PC-3 (cell line): ENCODE measurements around the gene DIP2C. TPM values are rescaled to one million over a fixed set of nuclear protein-coding genes. Genes with fewer than 3 reads are reported as not detected.

Experiments used
- ATAC-seq: fragments of 200-7000 bp; cut with Tn5 transposase; 2 replicates; pipeline ENCODE4 v1.9.1; 2020; ENCODE audit warnings: mild to moderate bottlenecking, moderate library complexity
- BruUV-seq: library from RNA; stranded (reverse); fragments of 400-500 nt; replicated peaks from 2 replicates; lab custom pipeline; 2021; lab: Mats Ljungman, UMichigan
- CTCF ChIA-PET: fragments of 300-600 bp; sonication (Branson Sonifier 250); formaldehyde crosslinking; loops from one replicate; lab custom pipeline; 2022; ENCODE audit warnings: antibody characterized with exemption; lab: Charles Lee
- POLR2A ChIA-PET: fragments of 300-600 bp; sonication (Branson Sonifier 250); formaldehyde crosslinking; loops from one replicate; lab custom pipeline; 2022; ENCODE audit warnings: antibody characterized with exemption; ENCODE audit not compliant: unreplicated experiment; lab: Charles Lee
- DNase-seq: peaks from one replicate; pipeline ENCODE4 v3.0.0-alpha.2; 2015
- H2AFZ ChIP-seq: fragments of 300-600 bp; sonication (generic); 2 replicates; pipeline ENCODE4 v1.6.0; 2016; ENCODE audit warnings: antibody characterized with exemption, low read length
- H3F3A ChIP-seq: fragments of 300-600 bp; sonication (generic); one replicate; pipeline ENCODE4 v1.6.0; 2017; ENCODE audit warnings: antibody characterized with exemption, low read length, control low read depth, mild to moderate bottlenecking; ENCODE audit not compliant: unreplicated experiment
- H3K27ac ChIP-seq: fragments of 300-600 bp; sonication (generic); 2 replicates; pipeline ENCODE4 v1.5.1; 2016; ENCODE audit warnings: mild to moderate bottlenecking, low read length
- H3K27me3 ChIP-seq: fragments of 300-600 bp; sonication (generic); 2 replicates; pipeline ENCODE4 v1.6.1; 2016; ENCODE audit warnings: low read length, mixed read lengths
- H3K36me3 ChIP-seq: fragments of 300-600 bp; sonication (generic); 2 replicates; pipeline ENCODE4 v1.6.1; 2016; ENCODE audit warnings: low read depth, mixed run types, low read length, mixed read lengths
- H3K4me1 ChIP-seq: fragments of 300-600 bp; sonication (generic); 2 replicates; pipeline ENCODE4 v1.5.1; 2016; ENCODE audit warnings: low read length; ENCODE audit not compliant: insufficient read depth
- H3K4me2 ChIP-seq: fragments of 300-600 bp; sonication (generic); 2 replicates; pipeline ENCODE4 v1.6.0; 2016; ENCODE audit warnings: low read length
- H3K4me3 ChIP-seq: fragments of 300-600 bp; sonication (generic); 2 replicates; pipeline ENCODE4 v1.5.1; 2016; ENCODE audit warnings: mild to moderate bottlenecking, low read length, mixed read lengths
- H3K79me2 ChIP-seq: fragments of 300-600 bp; sonication (generic); 2 replicates; pipeline ENCODE4 v1.6.1; 2017; ENCODE audit warnings: low read length, mixed read lengths
- H3K9ac ChIP-seq: fragments of 300-600 bp; sonication (generic); 2 replicates; pipeline ENCODE4 v1.6.0; 2016; ENCODE audit warnings: mild to moderate bottlenecking, low read length
- H3K9me2 ChIP-seq: fragments of 300-600 bp; sonication (generic); replicated peaks from 2 replicates; pipeline ENCODE4 v1.6.1; 2016; ENCODE audit warnings: mixed run types, low read length, mixed read lengths
- H3K9me3 ChIP-seq: fragments of 300-600 bp; sonication (generic); 2 replicates; pipeline ENCODE4 v1.6.1; 2016; ENCODE audit warnings: low read length, mixed read lengths
- H4K20me1 ChIP-seq: fragments of 300-600 bp; sonication (generic); 2 replicates; pipeline ENCODE4 v1.6.1; 2016; ENCODE audit warnings: low read length, mixed read lengths
- EZH2 ChIP-seq: fragments of 300-600 bp; sonication (generic); IDR thresholded peaks from one replicate; pipeline ENCODE4 v1.6.1; 2017; ENCODE audit warnings: antibody characterized with exemption, mild to moderate bottlenecking, low read length; ENCODE audit not compliant: unreplicated experiment
- EZH2phosphoT487 ChIP-seq: fragments of 300-600 bp; sonication (generic); IDR thresholded peaks from 2 replicates; pipeline ENCODE4 v1.6.1; 2018; ENCODE audit warnings: mild to moderate bottlenecking, antibody characterized with exemption, low read length, borderline replicate concordance
- intact Hi-C: fragments of 100-400 bp; cut with micrococcal nuclease; formaldehyde crosslinking; loops from 2 replicates; pipeline ENCODE4 v1.9.0; 2023
- total RNA-seq: library from RNA; depleted of rRNA; stranded (reverse); fragments of >200 nt; gene quantifications from 2 replicates; pipeline ENCODE4 v1.2.3, GENCODE V29; 2014
- TF ChIP-seq, protein P1 (sequence below): fragments of 300-600 bp; sonication (generic); conservative IDR thresholded peaks from 2 replicates; pipeline ENCODE4 v1.5.1; 2017; ENCODE audit warnings: antibody characterized with exemption, low read depth, mild to moderate bottlenecking, low read length

Gene DIP2C
- total RNA-seq, 1 experiment from 2014 or later: 3.1 TPM

DNA sequence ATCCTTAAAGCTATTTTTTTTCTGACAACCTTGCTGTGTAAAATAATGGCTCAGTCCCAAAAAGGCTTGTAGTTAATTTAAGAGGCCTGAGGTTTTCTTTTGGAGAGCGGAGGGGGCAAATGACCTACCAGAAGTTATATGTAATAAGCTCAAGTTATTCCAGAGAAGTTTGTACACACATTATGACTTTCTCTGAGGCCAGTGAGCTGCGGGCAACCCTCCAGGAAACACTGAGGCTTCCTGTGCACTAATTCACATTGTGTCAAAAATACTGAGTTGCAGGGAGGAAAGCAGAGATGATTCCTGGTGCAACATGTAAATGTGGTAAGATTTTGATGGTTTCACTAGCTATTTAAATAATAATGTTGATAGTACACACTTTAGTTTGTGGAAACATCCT, 188.6 kb downstream of the DIP2C start:
- Histone ChIP-seq H3K4me2 (no peak overlapping the region), H3K36me3 (no peaks in the 10 kb centered on the region), H3K9me2 (no peaks in the 10 kb centered on the region), H3K27me3 (no peaks in the 10 kb centered on the region), H3K27ac (no peak overlapping the region), H4K20me1 (no peaks in the 10 kb centered on the region), H3K4me3 (no peak overlapping the region), H2AFZ (no peak overlapping the region), H3K9me3 (no peaks in the 10 kb centered on the region), H3F3A (no peaks in the 10 kb centered on the region), H3K9ac (no peak overlapping the region), H3K79me2 (no peaks in the 10 kb centered on the region), H3K4me1 (no peaks in the 10 kb centered on the region)
- intact Hi-C loops: no loop called here
- POLR2A ChIA-PET: no interaction called here
- TF ChIP-seq EZH2phosphoT487: no peak
- no peak for TF ChIP-seq EZH2
- TF ChIP-seq, protein P1, sequence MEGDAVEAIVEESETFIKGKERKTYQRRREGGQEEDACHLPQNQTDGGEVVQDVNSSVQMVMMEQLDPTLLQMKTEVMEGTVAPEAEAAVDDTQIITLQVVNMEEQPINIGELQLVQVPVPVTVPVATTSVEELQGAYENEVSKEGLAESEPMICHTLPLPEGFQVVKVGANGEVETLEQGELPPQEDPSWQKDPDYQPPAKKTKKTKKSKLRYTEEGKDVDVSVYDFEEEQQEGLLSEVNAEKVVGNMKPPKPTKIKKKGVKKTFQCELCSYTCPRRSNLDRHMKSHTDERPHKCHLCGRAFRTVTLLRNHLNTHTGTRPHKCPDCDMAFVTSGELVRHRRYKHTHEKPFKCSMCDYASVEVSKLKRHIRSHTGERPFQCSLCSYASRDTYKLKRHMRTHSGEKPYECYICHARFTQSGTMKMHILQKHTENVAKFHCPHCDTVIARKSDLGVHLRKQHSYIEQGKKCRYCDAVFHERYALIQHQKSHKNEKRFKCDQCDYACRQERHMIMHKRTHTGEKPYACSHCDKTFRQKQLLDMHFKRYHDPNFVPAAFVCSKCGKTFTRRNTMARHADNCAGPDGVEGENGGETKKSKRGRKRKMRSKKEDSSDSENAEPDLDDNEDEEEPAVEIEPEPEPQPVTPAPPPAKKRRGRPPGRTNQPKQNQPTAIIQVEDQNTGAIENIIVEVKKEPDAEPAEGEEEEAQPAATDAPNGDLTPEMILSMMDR: no peak
- no TSS peak for BruUV-seq
- no peak for ATAC-seq
- CTCF ChIA-PET: no interaction called here
- no peak for DNase-seq

DNA sequence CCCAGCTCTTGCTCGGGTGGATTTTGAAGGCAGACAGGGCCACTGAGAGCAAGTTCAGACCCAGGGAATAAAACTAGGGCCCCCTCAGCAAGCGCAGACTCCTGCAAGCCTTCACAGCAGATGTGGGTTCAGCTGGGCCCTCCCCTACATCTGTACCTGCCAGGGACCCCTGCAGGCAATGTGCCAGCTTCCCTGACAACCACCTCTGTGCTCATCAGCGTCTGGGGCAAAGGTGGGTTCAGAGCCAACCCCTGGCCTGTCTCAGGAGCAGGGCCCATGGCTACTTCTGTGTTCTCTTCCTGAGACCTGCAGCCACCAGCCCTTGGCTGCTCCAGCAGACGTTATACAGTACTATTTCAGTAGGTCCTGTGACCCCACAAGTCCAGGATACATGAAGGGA, 189.5 kb downstream of the DIP2C start:
- intact Hi-C loops: no loop called here
- H3K9me3 ChIP-seq: no peaks in the 10 kb centered on the region
- no peak for DNase-seq
- H3K79me2 ChIP-seq: no peaks in the 10 kb centered on the region
- H4K20me1 ChIP-seq: no peaks in the 10 kb centered on the region
- no peak for ATAC-seq
- H3K27me3 ChIP-seq: no peaks in the 10 kb centered on the region
- no peak overlapping the region for H3K27ac ChIP-seq
- ChIA-PET CTCF (no interaction called here), POLR2A (no interaction called here)
- TF ChIP-seq EZH2phosphoT487 (no peak), EZH2 (no peak)
- TF ChIP-seq, protein P1: no peak
- no peak overlapping the region for H2AFZ ChIP-seq
- H3F3A ChIP-seq: no peaks in the 10 kb centered on the region
- H3K4me1 ChIP-seq: no peaks in the 10 kb centered on the region
- H3K36me3 ChIP-seq: no peaks in the 10 kb centered on the region
- H3K9ac ChIP-seq: no peak overlapping the region
- H3K9me2 ChIP-seq: no peaks in the 10 kb centered on the region
- no TSS peak for BruUV-seq
- no peak overlapping the region for H3K4me3 ChIP-seq
- no peak overlapping the region for H3K4me2 ChIP-seq

DNA sequence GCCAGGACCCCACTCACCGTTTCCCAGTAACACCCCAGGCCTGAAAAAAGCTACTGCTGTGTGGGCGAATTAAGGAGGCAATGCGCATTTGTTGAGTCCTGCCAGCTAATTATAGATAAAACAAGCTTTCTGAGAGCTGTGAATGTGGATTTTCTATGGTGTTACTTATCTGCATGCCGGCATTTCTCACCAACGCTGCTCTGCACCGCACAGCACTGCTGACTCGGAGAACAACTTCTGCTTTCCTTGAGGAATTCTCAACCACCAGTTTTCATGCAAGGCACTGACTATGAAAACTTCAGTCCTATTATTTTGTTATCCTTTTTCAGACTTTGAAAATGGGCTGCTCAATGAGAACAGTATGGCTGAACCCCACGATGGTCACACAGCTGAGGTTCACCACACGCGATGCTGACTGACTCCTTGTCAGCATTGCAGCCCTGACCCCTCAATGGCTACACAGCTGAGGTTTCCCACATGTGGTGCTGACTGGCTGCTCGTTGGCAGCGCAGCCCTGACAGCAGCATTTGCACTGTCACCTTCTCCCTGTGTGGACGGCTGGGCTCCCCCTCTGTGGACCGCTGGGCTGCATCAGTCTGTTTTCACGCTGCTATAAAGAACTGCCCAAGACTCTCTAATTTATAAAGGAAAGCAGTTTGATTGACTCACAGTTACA, 190.6 kb downstream of the DIP2C start:
- Histone ChIP-seq H3K9me3 (no peaks in the 10 kb centered on the region), H3K4me3 (no peak overlapping the region), H3K36me3 (no peaks in the 10 kb centered on the region), H3K27me3 (no peaks in the 10 kb centered on the region), H3K4me2 (no peak overlapping the region), H4K20me1 (no peaks in the 10 kb centered on the region), H3F3A (no peaks in the 10 kb centered on the region), H3K9ac (no peak overlapping the region), H2AFZ (no peak overlapping the region), H3K27ac (no peak overlapping the region), H3K79me2 (no peaks in the 10 kb centered on the region), H3K4me1 (no peaks in the 10 kb centered on the region), H3K9me2 (no peaks in the 10 kb centered on the region)
- no peak for DNase-seq
- intact Hi-C loops: no loop called here
- no peak for ATAC-seq
- no TSS peak for BruUV-seq
- ChIA-PET CTCF (no interaction called here), POLR2A (no interaction called here)
- TF ChIP-seq EZH2phosphoT487: no peak
- TF ChIP-seq, protein P1: no peak
